Left ventricle myocardium inferior (tissue), 1 donor: ENCODE results near the gene CLSTN3. TPM values are rescaled to one million over a fixed set of nuclear protein-coding genes. Genes with fewer than 3 reads are reported as not detected.

Experiments
- DNase-seq: peaks from one replicate; pipeline ENCODE4 v3.0.0-alpha.2; 2020
- H3K27ac ChIP-seq: fragments of 200-600 bp; replicated peaks from 2 replicates; pipeline ENCODE4 v1.8.0; 2021
- H3K27me3 ChIP-seq: fragments of 200-600 bp; 2 replicates; pipeline ENCODE4 v1.8.0; 2021; ENCODE audit warnings: low read depth
- H3K36me3 ChIP-seq: fragments of 200-600 bp; 2 replicates; pipeline ENCODE4 v1.8.0; 2021
- H3K4me1 ChIP-seq: fragments of 200-600 bp; 2 replicates; pipeline ENCODE4 v1.8.0; 2021
- H3K4me3 ChIP-seq: fragments of 200-600 bp; 2 replicates; pipeline ENCODE4 v1.8.0; 2021; ENCODE audit warnings: mild to moderate bottlenecking, moderate library complexity
- H3K9me3 ChIP-seq: fragments of 200-600 bp; replicated peaks from 2 replicates; pipeline ENCODE4 v1.8.0; 2021
- intact Hi-C: fragments of 100-400 bp; cut with micrococcal nuclease; formaldehyde crosslinking; loops from one replicate; pipeline ENCODE4 v1.11.0; 2022
- total RNA-seq: library from RNA; stranded (reverse); fragmentation: NEBNext Ultra II Directional; extraction: Animal tissue kit (Norgen Biotek cat#: 25700); gene quantifications from one replicate; pipeline ENCODE4 v1.2.1, GENCODE V29; 2021
- TF ChIP-seq, protein P1 (sequence below): fragments of 200-600 bp; IDR thresholded peaks from 2 replicates; pipeline ENCODE4 v1.8.0; 2021; ENCODE audit warnings: antibody characterized with exemption, mild to moderate bottlenecking, borderline replicate concordance
- donor health status: DM: no; HTN: yes; CAD: no; lungs with severe emphysema.

Gene CLSTN3
- total RNA-seq, 1 donor from 2014 or later: 4.6 TPM

DNA sequence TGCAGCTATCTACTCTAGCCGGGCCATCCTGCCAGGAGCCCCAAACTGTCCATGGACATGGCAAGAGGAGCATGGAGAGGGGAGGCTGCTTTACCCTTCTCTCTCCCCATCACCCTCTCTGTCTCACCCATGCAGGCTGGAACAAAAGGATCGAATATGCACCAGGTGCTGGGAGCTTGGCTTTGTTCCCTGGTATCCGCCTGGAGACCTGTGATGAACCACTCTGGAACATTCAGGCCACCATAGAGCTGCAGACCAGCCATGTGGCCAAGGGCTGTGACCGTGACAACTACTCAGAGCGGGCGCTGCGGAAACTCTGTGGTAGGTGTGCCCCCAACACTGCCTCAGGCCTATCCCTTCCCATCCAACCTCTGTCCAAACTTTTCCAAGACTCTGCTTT lies 5.9 kb downstream of the CLSTN3 start:
- no peaks in the 10 kb centered on the region for H3K9me3 ChIP-seq
- peaks cover 20% of the 10 kb centered on the region for H3K36me3 ChIP-seq
- H3K4me3 ChIP-seq: no peak overlapping the region
- H3K4me1 ChIP-seq: peaks cover 5% of the 10 kb centered on the region
- no peak for DNase-seq
- intact Hi-C loops: no loop called here
- H3K27me3 ChIP-seq: no peaks in the 10 kb centered on the region
- no peak overlapping the region for H3K27ac ChIP-seq
- TF ChIP-seq, protein P1, sequence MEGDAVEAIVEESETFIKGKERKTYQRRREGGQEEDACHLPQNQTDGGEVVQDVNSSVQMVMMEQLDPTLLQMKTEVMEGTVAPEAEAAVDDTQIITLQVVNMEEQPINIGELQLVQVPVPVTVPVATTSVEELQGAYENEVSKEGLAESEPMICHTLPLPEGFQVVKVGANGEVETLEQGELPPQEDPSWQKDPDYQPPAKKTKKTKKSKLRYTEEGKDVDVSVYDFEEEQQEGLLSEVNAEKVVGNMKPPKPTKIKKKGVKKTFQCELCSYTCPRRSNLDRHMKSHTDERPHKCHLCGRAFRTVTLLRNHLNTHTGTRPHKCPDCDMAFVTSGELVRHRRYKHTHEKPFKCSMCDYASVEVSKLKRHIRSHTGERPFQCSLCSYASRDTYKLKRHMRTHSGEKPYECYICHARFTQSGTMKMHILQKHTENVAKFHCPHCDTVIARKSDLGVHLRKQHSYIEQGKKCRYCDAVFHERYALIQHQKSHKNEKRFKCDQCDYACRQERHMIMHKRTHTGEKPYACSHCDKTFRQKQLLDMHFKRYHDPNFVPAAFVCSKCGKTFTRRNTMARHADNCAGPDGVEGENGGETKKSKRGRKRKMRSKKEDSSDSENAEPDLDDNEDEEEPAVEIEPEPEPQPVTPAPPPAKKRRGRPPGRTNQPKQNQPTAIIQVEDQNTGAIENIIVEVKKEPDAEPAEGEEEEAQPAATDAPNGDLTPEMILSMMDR: no peak

DNA sequence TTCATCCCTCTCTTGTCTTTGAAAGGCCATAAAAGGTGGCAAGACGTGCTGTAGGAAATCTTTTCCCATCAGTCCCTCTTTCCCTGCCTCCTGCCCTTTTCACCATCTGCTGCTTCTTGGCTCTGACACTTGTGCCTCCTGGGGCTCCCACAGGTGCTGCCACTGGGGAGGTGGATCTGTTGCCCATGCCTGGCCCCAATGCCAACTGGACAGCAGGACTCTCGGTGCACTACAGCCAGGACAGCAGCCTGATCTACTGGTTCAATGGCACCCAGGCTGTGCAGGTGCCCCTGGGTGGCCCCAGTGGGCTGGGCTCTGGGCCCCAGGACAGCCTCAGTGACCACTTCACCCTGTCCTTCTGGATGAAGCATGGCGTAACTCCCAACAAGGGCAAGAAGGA lies 6.5 kb downstream of the CLSTN3 start:
- Histone ChIP-seq H3K36me3 (peaks cover 20% of the 10 kb centered on the region), H3K9me3 (no peaks in the 10 kb centered on the region), H3K4me3 (no peak overlapping the region), H3K27ac (no peak overlapping the region), H3K27me3 (no peaks in the 10 kb centered on the region), H3K4me1 (no peaks in the 10 kb centered on the region)
- no peak for DNase-seq
- TF ChIP-seq, protein P1: no peak
- intact Hi-C loops: no loop called here

DNA sequence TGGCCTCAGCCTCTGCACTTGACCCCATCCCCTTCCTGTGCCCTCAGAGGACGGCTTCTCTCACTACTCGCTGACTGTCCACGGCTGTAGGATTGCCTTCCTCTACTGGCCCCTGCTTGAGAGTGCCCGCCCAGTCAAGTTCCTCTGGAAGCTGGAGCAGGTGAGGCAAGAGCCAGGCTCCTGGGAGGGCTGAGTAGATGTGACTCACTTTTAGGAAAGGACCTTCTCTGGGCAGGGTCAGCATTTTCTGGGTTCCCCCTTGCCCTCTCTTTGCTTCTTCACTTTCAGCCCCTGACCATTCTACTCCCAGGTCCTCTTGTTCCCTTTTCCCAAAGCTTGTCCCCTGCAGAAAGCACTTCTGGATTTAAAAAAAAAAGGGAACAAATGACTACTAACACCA lies 7.7 kb downstream of the CLSTN3 start:
- H3K27ac ChIP-seq: no peak overlapping the region
- no peaks in the 10 kb centered on the region for H3K27me3 ChIP-seq
- TF ChIP-seq, protein P1: no peak
- peaks cover 20% of the 10 kb centered on the region for H3K36me3 ChIP-seq
- H3K4me1 ChIP-seq: no peaks in the 10 kb centered on the region
- intact Hi-C loops: no loop called here
- H3K4me3 ChIP-seq: no peak overlapping the region
- no peak for DNase-seq
- no peaks in the 10 kb centered on the region for H3K9me3 ChIP-seq

DNA sequence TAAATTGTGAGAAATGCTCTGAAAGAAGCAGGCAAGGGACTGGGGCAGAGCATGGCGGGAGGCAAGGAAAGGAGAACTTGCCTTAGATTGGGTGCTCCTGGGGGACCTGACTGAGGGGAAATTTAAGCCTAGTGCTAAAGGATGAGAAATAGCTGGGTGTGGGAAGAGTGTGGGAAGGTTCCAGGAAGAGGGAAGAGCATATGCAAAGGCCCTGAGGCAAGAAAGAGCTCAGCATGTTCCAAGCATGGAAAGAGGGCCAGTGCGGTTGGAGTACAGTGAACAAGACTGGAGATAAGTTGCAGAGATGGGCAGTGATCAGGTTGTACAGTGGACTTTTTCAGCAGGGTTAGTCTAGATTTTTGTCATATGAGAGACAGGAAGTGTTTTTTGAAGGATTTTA lies 9.0 kb downstream of the CLSTN3 start:
- DNase-seq: no peak
- Histone ChIP-seq H3K4me3 (no peak overlapping the region), H3K4me1 (no peaks in the 10 kb centered on the region), H3K36me3 (peaks cover 20% of the 10 kb centered on the region), H3K27me3 (no peaks in the 10 kb centered on the region), H3K9me3 (no peaks in the 10 kb centered on the region), H3K27ac (no peak overlapping the region)
- TF ChIP-seq, protein P1: no peak
- intact Hi-C loops: no loop called here

DNA sequence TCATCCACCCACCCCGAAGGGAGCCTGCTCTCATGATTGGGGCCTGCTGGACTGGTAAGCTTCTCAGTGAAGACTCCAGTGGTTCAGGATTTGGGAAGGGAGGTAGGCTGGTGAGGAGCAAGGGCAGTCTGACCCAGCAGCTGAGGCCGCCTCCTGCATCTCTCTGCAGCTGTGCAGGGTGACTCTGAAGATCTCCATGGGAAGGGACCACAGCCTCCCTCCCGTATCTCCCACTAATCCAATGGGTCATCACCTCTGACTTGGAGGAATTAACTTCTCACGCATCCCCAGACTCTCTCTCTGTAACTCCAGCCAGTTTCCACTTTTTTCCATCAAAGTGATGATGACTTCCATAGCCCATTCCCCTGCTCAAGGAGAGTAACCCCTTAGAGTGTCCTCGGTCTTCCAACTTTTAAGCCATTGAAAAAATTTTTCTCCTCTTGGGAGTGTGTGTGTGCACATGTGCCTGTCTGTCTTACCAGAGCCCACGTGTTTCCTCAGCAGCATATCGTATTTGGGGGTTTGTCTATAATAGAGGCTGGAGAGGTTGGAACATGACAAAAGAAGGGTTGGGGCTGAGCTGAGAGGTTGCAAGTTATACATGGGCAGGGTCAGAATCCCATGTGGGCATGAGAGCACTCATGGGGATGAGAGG lies 11.3 kb downstream of the CLSTN3 start:
- intact Hi-C loops: no loop called here
- no peak for DNase-seq
- Histone ChIP-seq H3K27me3 (no peaks in the 10 kb centered on the region), H3K27ac (no peak overlapping the region), H3K4me3 (no peak overlapping the region), H3K4me1 (no peaks in the 10 kb centered on the region), H3K36me3 (peaks cover 7% of the 10 kb centered on the region), H3K9me3 (no peaks in the 10 kb centered on the region)
- TF ChIP-seq, protein P1: no peak
